Subcutaneous adipose tissue (tissue), 4 donors: Measurements from ENCODE around the gene CELSR1. TPM values are rescaled to one million over a fixed set of nuclear protein-coding genes. Genes with fewer than 3 reads are reported as not detected.

Source experiments
- total RNA-seq, 4 donors: library from RNA; depleted of rRNA; stranded (reverse); fragments of >200 nt; gene quantifications; one replicate each; pipeline ENCODE4 v1.1.0, GENCODE V29; 2016
- TF ChIP-seq, protein P1 (sequence below): fragments of 450-650 bp; IDR thresholded peaks from one replicate; pipeline ENCODE4 v1.5.1; 2016; ENCODE audit warnings: low read depth, mild to moderate bottlenecking, control low read depth, antibody characterized with exemption, moderate library complexity

Gene CELSR1
- total RNA-seq, 4 donors from 2014 or later: 0.16 to 5.6 (median 1.5) TPM

DNA sequence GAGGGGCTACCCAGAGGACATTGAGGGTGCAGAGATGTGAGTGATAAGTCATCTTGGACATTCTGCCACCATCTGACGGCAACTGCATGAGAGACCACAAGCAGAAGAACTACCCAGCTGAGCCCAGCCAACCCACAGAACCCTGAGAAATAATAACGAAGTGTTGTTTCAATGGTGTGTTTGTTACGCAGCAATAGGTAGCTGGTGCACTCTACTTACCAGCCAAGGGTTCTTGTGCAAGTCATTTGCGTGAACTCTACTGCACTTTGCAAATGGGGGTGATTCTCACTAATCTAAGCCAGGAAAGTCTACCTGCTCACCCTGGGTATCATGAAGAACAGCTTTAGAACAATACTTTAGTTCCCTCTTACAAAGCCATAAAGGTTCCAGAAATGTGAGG, 15.8 kb upstream of the CELSR1 start:
- TF ChIP-seq, protein P1, sequence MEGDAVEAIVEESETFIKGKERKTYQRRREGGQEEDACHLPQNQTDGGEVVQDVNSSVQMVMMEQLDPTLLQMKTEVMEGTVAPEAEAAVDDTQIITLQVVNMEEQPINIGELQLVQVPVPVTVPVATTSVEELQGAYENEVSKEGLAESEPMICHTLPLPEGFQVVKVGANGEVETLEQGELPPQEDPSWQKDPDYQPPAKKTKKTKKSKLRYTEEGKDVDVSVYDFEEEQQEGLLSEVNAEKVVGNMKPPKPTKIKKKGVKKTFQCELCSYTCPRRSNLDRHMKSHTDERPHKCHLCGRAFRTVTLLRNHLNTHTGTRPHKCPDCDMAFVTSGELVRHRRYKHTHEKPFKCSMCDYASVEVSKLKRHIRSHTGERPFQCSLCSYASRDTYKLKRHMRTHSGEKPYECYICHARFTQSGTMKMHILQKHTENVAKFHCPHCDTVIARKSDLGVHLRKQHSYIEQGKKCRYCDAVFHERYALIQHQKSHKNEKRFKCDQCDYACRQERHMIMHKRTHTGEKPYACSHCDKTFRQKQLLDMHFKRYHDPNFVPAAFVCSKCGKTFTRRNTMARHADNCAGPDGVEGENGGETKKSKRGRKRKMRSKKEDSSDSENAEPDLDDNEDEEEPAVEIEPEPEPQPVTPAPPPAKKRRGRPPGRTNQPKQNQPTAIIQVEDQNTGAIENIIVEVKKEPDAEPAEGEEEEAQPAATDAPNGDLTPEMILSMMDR: no peak

DNA sequence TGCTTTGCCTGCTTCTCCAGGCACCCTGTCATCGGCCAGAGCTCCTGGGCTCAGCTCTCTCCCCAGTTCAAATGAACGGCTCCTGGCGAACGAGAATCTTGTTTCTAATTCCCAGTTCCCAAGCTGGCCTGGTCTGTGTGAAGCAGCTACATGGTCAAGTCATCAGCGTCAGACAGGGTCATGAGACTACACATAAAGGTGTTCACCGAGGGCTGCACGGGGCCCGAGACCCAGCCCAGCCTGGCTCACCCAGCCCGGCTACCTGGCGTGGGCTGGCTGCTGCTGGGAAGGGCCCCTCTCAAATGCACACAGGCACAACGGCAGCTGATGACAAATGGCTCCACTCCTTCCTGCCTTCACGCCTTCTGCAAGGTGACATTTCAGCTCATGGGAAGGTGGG, 14.6 kb upstream of the CELSR1 start:
- TF ChIP-seq, protein P1: no peak

GRCh38 chr22:46551321-46551720, 13.9 kb upstream of the CELSR1 start:
- TF ChIP-seq, protein P1: no peak

- TF ChIP-seq, protein P1: no peak
Observed at GRCh38 chr22:46549971-46550641, 12.7 kb upstream of the CELSR1 start.

DNA sequence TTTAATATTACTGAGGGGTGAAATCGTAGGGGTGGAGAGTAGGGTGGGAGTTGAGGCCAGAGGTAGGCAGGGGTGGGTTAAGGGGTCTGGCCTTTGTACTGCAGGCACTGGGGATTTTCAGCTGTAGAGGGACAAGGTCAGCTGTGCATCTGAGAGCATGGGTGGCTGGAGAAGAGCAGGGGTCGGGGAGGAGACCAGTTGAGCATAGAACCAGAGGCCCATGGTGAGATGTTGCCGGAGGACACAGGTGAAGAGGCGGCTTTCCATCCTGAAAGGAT, 12.1 kb upstream of the CELSR1 start:
- TF ChIP-seq, protein P1: no peak

DNA sequence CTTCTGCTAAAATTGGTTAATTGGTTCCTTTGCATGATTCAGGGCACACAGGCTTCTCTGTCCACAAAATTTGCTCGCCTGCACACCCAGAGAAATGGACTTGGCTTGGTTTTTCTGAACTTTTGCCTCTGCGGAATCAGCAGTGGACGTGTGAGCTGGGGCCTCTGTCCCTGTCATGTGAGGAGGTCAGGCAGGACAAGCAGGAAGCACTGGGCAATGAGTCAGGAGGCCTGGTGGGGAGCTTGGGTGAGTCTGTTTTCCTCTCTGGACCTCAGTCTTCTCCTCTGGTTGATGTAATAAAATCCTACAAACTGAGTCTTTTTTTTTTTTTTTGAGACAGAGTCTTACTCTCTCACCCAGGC, 10.4 kb upstream of the CELSR1 start:
- TF ChIP-seq, protein P1: no peak

- TF ChIP-seq, protein P1: no peak
Observed at GRCh38 chr22:46547179-46547882, 9.9 kb upstream of the CELSR1 start.
